Measurements from ENCODE around the gene STUB1.
A peak's percentile ranks its signal among the peaks of the same experiment; 100 is the strongest.

STUB1 gene

DNA sequence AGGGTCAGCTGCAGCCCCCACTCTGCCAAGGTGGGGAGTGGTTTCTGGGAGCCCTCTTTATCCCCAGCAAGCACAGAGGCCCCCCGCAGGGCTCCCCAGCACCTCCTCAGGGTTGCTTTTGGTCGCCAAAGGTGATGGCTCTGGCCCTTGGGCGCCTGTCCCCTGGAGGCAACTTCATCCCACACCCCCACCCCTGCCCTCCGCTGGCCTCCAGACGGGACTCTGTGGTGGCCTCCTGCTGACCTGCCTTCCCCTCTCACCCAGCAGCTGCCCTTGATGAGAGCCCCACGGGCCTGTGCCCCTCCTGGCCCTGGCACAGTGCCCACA is 20.1 kb upstream of the STUB1 start:
- Histone ChIP-seq H3K27me3 (ENCODE audit: low read depth, low read length) (no peaks in the 10 kb centered on the region), H3K27ac (ENCODE audit: low read length) (no peak overlapping the region), H3K36me3 (ENCODE audit: control insufficient read depth in 1 of 2, insufficient read depth in 2 of 2, low read length in 2 of 2) (peaks cover 0 to 20% of the 10 kb centered on the region in 2 donors), H3K4me1 (ENCODE audit: control insufficient read depth in 1 of 2, insufficient read depth in 2 of 2, low read length in 2 of 2) (peaks cover 0 to 14% of the 10 kb centered on the region in 2 donors), H3K4me3 (ENCODE audit: low read depth in 1 of 2, low read length in 2 of 2) (no peak overlapping the region), H3K9me3 (ENCODE audit: control insufficient read depth in 1 of 2, low read length in 2 of 2) (no peaks in the 10 kb centered on the region)

DNA sequence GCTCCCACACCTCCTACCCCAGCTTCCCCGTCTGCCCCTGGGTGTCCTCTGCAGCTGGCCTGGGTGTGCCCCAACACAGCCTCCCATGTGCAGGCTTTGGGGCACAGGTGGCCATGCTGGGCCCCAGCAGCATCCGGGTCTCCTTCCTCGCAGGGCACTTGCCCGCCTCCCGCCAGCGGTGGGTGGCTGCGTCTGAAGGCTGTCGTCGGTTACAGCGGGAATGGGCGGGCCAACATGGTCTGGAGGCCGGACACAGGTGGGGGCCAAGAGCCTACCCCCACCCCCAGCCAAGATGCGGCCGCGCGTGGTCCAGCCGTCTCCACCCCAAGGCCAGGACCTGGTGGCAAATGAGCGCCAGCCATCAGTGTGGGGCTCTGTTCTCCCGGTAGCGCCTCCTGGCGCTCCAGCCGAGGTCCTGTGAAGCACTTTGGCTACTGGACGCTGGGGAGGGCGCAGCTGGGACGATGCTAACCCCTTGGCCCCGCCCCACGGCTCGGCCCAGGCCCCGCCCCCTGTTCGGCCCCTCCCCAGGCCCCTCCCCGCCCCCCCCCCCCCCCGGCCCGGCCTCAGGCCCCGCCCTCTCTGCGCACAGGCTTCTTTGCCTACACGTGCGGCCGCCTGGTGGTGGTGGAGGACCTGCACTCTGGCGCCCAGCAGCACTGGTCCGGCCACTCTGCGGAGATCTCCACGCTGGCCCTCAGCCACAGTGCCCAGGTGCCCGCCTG is 19.6 kb upstream of the STUB1 start:
- no peaks in the 10 kb centered on the region for H3K27me3 ChIP-seq (ENCODE audit: low read depth, low read length)
- H3K9me3 ChIP-seq (ENCODE audit: control insufficient read depth in 1 of 2, low read length in 2 of 2), result no peaks in the 10 kb centered on the region
- peaks cover 0 to 20% of the 10 kb centered on the region in 2 donors for H3K36me3 ChIP-seq (ENCODE audit: control insufficient read depth in 1 of 2, insufficient read depth in 2 of 2, low read length in 2 of 2)
- H3K27ac ChIP-seq (ENCODE audit: low read length), result no peak overlapping the region
- H3K4me3 ChIP-seq (ENCODE audit: low read depth in 1 of 2, low read length in 2 of 2), result peak overlapping the region in 1 of 2 donors; percentile 35
- H3K4me1 ChIP-seq (ENCODE audit: control insufficient read depth in 1 of 2, insufficient read depth in 2 of 2, low read length in 2 of 2), result peaks cover 0 to 14% of the 10 kb centered on the region in 2 donors

DNA sequence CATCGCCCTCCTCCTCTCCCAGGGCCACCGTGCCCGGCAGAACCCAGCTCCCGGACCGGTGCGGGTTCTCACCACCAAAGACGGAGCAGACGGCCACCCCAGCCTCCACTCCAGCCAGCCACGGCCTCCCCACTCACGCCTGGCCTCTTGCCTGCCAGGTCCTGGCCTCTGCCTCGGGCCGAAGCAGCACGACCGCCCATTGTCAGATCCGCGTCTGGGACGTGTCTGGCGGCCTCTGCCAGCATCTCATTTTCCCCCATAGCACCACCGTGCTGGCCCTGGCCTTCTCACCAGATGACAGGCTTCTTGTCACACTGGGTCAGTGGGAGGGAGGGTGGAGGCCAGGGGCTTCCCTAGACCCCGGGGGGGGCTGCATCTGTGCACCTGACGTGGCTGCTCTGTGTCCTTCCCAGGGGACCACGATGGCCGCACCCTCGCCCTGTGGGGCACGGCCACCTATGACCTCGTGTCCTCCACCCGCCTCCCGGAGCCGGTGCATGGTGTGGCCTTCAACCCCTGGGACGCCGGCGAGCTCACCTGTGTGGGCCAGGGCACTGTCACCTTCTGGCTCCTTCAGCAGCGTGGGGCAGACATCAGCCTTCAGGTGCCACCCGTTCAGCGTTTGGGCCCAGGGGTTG is 18.9 kb upstream of the STUB1 start:
- Histone ChIP-seq H3K27ac (ENCODE audit: low read length) (no peak overlapping the region), H3K4me1 (ENCODE audit: control insufficient read depth in 1 of 2, insufficient read depth in 2 of 2, low read length in 2 of 2) (peaks cover 0 to 14% of the 10 kb centered on the region in 2 donors), H3K36me3 (ENCODE audit: control insufficient read depth in 1 of 2, insufficient read depth in 2 of 2, low read length in 2 of 2) (peaks cover 0 to 14% of the 10 kb centered on the region in 2 donors), H3K27me3 (ENCODE audit: low read depth, low read length) (no peaks in the 10 kb centered on the region), H3K9me3 (ENCODE audit: control insufficient read depth in 1 of 2, low read length in 2 of 2) (no peaks in the 10 kb centered on the region), H3K4me3 (ENCODE audit: low read depth in 1 of 2, low read length in 2 of 2) (peak overlapping the region in 1 of 2 donors; percentile 35)

DNA sequence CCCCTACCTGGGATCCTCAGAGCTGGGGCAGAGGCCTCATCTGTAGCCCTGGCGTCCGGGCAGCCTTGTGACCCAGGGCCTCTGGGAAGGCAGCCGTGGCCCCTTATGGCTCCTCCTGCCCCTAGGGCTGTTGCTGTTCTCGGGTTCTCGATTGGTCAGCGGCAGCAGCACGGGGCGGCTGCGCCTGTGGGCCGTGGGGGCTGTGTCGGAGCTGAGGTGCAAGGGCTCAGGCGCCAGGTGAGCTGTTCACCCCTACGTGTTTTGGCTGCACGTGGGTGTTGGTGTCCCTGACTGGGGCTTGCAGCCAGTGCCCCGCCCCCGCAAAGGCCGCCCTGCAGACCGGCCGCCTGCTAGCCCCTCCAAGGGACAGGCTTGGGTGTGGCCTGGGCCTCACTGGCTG is 18.1 kb upstream of the STUB1 start:
- no peaks in the 10 kb centered on the region for H3K9me3 ChIP-seq (ENCODE audit: control insufficient read depth in 1 of 2, low read length in 2 of 2)
- no peak overlapping the region for H3K27ac ChIP-seq (ENCODE audit: low read length)
- H3K27me3 ChIP-seq (ENCODE audit: low read depth, low read length), result no peaks in the 10 kb centered on the region
- peaks cover 0 to 14% of the 10 kb centered on the region in 2 donors for H3K36me3 ChIP-seq (ENCODE audit: control insufficient read depth in 1 of 2, insufficient read depth in 2 of 2, low read length in 2 of 2)
- peaks cover 0 to 14% of the 10 kb centered on the region in 2 donors for H3K4me1 ChIP-seq (ENCODE audit: control insufficient read depth in 1 of 2, insufficient read depth in 2 of 2, low read length in 2 of 2)
- H3K4me3 ChIP-seq (ENCODE audit: low read depth in 1 of 2, low read length in 2 of 2), result no peak overlapping the region

DNA sequence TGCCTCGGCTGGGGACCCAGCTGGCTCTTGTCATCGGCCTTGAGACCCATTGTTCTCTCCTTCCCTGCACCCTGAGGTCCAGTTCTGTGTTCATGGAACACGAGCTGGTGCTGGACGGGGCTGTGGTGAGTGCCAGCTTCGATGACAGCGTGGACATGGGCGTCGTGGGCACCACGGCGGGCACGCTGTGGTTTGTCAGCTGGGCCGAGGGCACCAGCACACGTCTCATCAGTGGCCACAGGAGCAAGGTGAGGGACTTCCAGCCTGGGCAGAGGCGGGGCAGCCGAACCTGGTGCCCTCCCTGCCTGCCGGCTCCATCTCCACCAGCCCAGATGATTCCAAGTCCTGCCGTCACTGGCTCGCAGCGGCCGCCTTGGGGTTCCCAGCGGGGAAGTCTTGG is 17.6 kb upstream of the STUB1 start:
- peaks cover 0 to 10% of the 10 kb centered on the region in 2 donors for H3K36me3 ChIP-seq (ENCODE audit: control insufficient read depth in 1 of 2, insufficient read depth in 2 of 2, low read length in 2 of 2)
- H3K27me3 ChIP-seq (ENCODE audit: low read depth, low read length), result no peaks in the 10 kb centered on the region
- no peak overlapping the region for H3K4me3 ChIP-seq (ENCODE audit: low read depth in 1 of 2, low read length in 2 of 2)
- peaks cover 0 to 18% of the 10 kb centered on the region in 2 donors for H3K4me1 ChIP-seq (ENCODE audit: control insufficient read depth in 1 of 2, insufficient read depth in 2 of 2, low read length in 2 of 2)
- no peaks in the 10 kb centered on the region for H3K9me3 ChIP-seq (ENCODE audit: control insufficient read depth in 1 of 2, low read length in 2 of 2)
- no peak overlapping the region for H3K27ac ChIP-seq (ENCODE audit: low read length)

DNA sequence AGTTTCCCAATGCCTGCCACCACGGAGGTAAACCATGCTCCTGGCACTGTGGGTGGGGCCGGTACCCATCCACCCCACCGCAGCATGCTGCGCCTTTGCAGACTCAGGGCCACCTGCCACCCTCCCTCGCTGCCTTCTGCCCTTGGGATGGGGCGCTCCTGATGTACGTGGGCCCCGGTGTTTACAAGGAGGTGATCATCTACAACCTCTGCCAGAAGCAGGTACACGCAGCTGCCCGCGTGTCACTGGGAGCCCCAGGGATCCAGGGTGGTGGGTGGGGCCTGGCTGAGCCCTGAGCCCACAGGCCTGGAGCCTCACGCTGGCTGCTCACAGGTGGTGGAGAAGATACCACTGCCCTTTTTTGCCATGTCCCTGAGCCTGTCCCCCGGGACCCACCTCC is 13.6 kb upstream of the STUB1 start:
- H3K4me1 ChIP-seq (ENCODE audit: control insufficient read depth in 1 of 2, insufficient read depth in 2 of 2, low read length in 2 of 2), result peaks cover 3 to 19% of the 10 kb centered on the region in 2 donors
- H3K27ac ChIP-seq (ENCODE audit: low read length), result no peak overlapping the region
- no peaks in the 10 kb centered on the region for H3K9me3 ChIP-seq (ENCODE audit: control insufficient read depth in 1 of 2, low read length in 2 of 2)
- no peaks in the 10 kb centered on the region for H3K27me3 ChIP-seq (ENCODE audit: low read depth, low read length)
- no peak overlapping the region for H3K4me3 ChIP-seq (ENCODE audit: low read depth in 1 of 2, low read length in 2 of 2)
- H3K36me3 ChIP-seq (ENCODE audit: control insufficient read depth in 1 of 2, insufficient read depth in 2 of 2, low read length in 2 of 2), result peaks cover 0 to 22% of the 10 kb centered on the region in 2 donors

DNA sequence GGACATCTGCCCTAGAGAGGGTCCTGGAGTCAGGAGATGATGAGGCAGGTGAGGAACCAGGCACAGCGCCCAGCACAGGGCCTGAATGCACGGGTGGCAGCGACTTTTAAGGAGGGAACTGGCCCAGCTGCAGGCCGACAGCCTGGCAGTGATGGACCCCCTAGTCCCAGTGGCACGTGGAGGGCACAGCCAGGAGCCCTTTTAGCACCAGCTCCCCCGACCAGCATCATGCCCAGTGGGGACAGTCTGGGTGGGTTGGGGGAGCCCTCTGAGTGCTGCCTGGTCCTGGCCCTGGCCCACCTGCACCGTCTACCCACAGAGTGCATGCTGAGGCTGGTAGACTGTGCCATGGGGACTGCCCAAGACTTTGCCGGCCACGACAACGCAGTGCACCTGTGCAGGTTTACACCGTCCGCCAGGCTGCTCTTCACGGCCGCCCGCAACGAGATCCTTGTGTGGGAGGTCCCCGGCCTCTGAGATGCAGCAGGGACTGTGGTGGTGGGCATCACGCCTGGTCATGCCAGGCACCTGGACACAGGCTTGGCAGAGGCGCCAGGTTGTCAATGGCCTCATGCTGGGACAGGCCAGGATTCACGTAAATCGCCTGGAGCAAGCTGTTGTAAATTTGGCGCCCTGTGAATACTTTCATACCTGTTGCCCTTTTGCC is 13.0 kb upstream of the STUB1 start:
- peaks cover 0 to 29% of the 10 kb centered on the region in 2 donors for H3K36me3 ChIP-seq (ENCODE audit: control insufficient read depth in 1 of 2, insufficient read depth in 2 of 2, low read length in 2 of 2)
- peaks cover 3 to 19% of the 10 kb centered on the region in 2 donors for H3K4me1 ChIP-seq (ENCODE audit: control insufficient read depth in 1 of 2, insufficient read depth in 2 of 2, low read length in 2 of 2)
- no peaks in the 10 kb centered on the region for H3K9me3 ChIP-seq (ENCODE audit: control insufficient read depth in 1 of 2, low read length in 2 of 2)
- H3K27ac ChIP-seq (ENCODE audit: low read length), result no peak overlapping the region
- peak overlapping the region; percentile 26 to 91 for H3K4me3 ChIP-seq (ENCODE audit: low read depth in 1 of 2, low read length in 2 of 2)
- no peaks in the 10 kb centered on the region for H3K27me3 ChIP-seq (ENCODE audit: low read depth, low read length)

DNA sequence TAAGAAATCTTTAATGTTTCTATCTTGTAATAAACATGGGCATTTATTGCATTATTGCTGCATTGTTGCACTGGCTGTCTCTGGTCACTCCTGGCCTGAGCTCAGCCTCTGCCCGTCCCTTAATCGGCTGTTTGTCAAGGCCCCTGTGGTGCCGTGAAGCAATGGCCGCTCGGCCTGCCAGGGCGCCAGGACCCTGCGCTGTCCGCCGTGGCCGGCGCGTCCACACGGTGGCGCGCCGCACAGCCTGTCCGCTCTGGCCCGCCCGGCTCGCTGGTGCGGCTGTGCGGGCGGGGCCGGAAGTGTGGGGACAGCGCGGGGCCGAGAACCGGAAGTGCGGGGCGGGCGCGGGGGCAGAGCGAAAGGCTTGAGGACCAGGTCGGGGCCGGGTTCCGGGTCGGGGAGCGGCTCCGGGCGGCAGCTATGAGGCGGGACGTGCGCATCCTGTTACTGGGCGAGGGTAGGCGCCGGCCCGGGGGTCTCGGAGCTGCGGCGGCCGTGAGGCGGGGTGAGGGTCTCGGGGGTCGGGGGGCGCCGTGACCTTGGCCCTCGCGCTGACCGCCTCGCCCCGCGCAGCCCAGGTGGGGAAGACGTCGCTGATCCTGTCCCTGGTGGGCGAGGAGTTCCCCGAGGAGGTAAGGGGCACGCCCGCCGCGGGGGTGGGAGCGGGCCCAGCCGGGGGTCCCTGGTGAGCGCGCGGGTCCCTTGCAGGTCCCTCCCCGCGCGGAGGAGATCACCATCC is 12.3 kb upstream of the STUB1 start, which contains the start of gene RHOT2:
RHOT2 (plus strand) TSS at position 353 of the 739 bp plus-strand sequence; CDS start at position 421, 68 bp downstream.
- H3K4me1 ChIP-seq (ENCODE audit: control insufficient read depth in 1 of 2, insufficient read depth in 2 of 2, low read length in 2 of 2), result peaks cover 3 to 19% of the 10 kb centered on the region in 2 donors
- peak within 1 kb of the TSS; percentile 66 to 91 for H3K4me3 ChIP-seq (ENCODE audit: low read depth in 1 of 2, low read length in 2 of 2)
- H3K27ac ChIP-seq (ENCODE audit: low read length), result no peak within 1 kb of the TSS
- H3K27me3 ChIP-seq (ENCODE audit: low read depth, low read length), result no peaks in the 10 kb centered on the region
- peaks cover 4 to 36% of the 10 kb centered on the region in 2 donors for H3K36me3 ChIP-seq (ENCODE audit: control insufficient read depth in 1 of 2, insufficient read depth in 2 of 2, low read length in 2 of 2)
- no peaks in the 10 kb centered on the region for H3K9me3 ChIP-seq (ENCODE audit: control insufficient read depth in 1 of 2, low read length in 2 of 2)

DNA sequence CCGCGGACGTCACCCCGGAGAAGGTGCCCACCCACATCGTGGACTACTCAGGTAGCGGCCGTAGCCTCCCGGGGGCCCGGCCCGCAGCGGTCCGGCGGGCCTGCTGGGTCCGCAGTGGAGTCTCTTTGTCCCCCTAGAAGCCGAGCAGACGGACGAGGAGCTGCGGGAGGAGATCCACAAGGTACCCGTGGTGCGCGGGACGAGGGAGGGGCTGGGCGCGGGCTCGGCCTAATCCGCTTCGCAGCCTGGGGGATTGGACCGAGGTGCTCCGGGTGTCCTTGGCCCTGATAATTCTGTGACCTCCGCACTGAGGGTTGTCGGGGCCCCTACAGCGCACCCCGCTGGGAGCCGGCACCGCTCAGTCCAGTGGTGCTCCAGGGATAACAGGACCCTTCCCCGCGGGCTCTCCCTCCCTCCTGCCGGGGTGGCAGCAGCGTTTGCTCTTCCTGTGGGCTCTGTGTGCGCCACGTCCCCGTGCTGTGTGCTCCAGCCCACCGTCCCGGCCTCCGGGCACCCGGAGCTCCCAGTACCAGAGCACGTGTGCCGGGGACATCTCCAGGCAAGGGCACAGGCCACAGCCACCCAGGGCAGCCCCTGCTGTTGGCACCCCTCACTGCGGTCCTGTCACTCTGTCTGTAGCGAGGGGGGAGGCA is 11.6 kb upstream of the STUB1 start:
- peaks cover 4 to 43% of the 10 kb centered on the region in 2 donors for H3K36me3 ChIP-seq (ENCODE audit: control insufficient read depth in 1 of 2, insufficient read depth in 2 of 2, low read length in 2 of 2)
- no peaks in the 10 kb centered on the region for H3K27me3 ChIP-seq (ENCODE audit: low read depth, low read length)
- peaks cover 3 to 19% of the 10 kb centered on the region in 2 donors for H3K4me1 ChIP-seq (ENCODE audit: control insufficient read depth in 1 of 2, insufficient read depth in 2 of 2, low read length in 2 of 2)
- H3K4me3 ChIP-seq (ENCODE audit: low read depth in 1 of 2, low read length in 2 of 2), result peak overlapping the region; percentile 66 to 91
- H3K27ac ChIP-seq (ENCODE audit: low read length), result no peak overlapping the region
- no peaks in the 10 kb centered on the region for H3K9me3 ChIP-seq (ENCODE audit: control insufficient read depth in 1 of 2, low read length in 2 of 2)

DNA sequence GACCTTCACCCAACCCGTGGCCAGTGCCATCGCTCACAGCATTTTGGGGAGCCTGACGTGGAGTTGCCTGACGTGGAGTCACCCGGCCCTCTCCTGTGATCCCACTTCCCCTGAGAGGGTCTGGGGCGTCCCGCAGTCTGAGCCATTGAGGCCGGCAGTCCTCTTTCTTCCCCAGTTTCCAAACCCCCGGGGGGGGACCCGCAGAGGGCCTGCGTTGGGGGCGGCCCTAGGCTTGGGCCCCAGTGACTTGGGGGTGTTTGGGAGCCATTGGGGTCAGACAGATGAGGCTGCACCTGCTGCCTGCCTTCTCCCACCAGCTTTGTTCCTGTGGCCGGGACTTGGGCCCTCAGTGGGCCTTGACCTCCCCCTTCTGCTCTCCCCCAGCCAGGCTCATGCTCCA is 10.5 kb upstream of the STUB1 start:
- H3K27ac ChIP-seq (ENCODE audit: low read length), result no peak overlapping the region
- no peaks in the 10 kb centered on the region for H3K9me3 ChIP-seq (ENCODE audit: control insufficient read depth in 1 of 2, low read length in 2 of 2)
- peaks cover 3 to 20% of the 10 kb centered on the region in 2 donors for H3K4me1 ChIP-seq (ENCODE audit: control insufficient read depth in 1 of 2, insufficient read depth in 2 of 2, low read length in 2 of 2)
- no peak overlapping the region for H3K4me3 ChIP-seq (ENCODE audit: low read depth in 1 of 2, low read length in 2 of 2)
- H3K27me3 ChIP-seq (ENCODE audit: low read depth, low read length), result no peaks in the 10 kb centered on the region
- peaks cover 4 to 47% of the 10 kb centered on the region in 2 donors for H3K36me3 ChIP-seq (ENCODE audit: control insufficient read depth in 1 of 2, insufficient read depth in 2 of 2, low read length in 2 of 2)
